NOMO-1 (cell line): ENCODE results near the gene PSME2.
A peak's percentile ranks its signal among the peaks of the same experiment; 100 is the strongest.

ENCODE experiments used
- DNase-seq, 2 experiments: peaks; one replicate each; lab custom pipeline; 2025; ENCODE audit not compliant: unreplicated experiment in 2 of 2; lab: John Stamatoyannopoulos, UW

The PSME2 gene

GRCh38 chr14:24146453-24146977 is at the start of gene PSME2:
Gene PSME2 (minus strand): TSS chr14:24146610. CDS start chr14:24146581, 29 bp downstream.
- DNase-seq: peak; percentile 95 to 98

GRCh38 chr14:24195186-24196070 is 49.0 kb upstream of the PSME2 start, which contains the start of gene TM9SF1:
Gene TM9SF1 (minus strand): TSS chr14:24195441. CDS start chr14:24195019, 422 bp downstream.
- DNase-seq: peak; percentile 78 to 80

GRCh38 chr14:24194873-24195185 is 48.4 kb upstream of the PSME2 start:
- no peak for DNase-seq

GRCh38 chr14:24194186-24194872 is 47.9 kb upstream of the PSME2 start:
- DNase-seq: no peak

GRCh38 chr14:24192933-24193332 is 46.5 kb upstream of the PSME2 start:
- no peak for DNase-seq

- no peak for DNase-seq
These were observed 44.0 kb upstream of the PSME2 start for GRCh38 chr14:24190416-24190815.

GRCh38 chr14:24189460-24189859 is 43.0 kb upstream of the PSME2 start:
- DNase-seq: no peak

GRCh38 chr14:24189059-24189375 is 42.6 kb upstream of the PSME2 start:
- DNase-seq: no peak

GRCh38 chr14:24188251-24189058 is 42.0 kb upstream of the PSME2 start, which contains the start of gene IPO4:
Gene IPO4 (minus strand): TSS chr14:24188816. CDS start chr14:24188787, 29 bp downstream.
- peak; percentile 94 to 95 for DNase-seq

GRCh38 chr14:24187539-24187915 is 41.1 kb upstream of the PSME2 start:
- no peak for DNase-seq

GRCh38 chr14:24186831-24187538 is 40.6 kb upstream of the PSME2 start:
- DNase-seq: no peak

GRCh38 chr14:24185741-24186140 is 39.3 kb upstream of the PSME2 start:
- no peak for DNase-seq

GRCh38 chr14:24185026-24185425 is 38.6 kb upstream of the PSME2 start:
- DNase-seq: no peak

- no peak for DNase-seq
These were observed 37.9 kb upstream of the PSME2 start for GRCh38 chr14:24184104-24184970.

- no peak for DNase-seq
These were observed 36.6 kb upstream of the PSME2 start for GRCh38 chr14:24183014-24183481.

GRCh38 chr14:24182110-24182882 is 35.9 kb upstream of the PSME2 start:
- DNase-seq: no peak

- DNase-seq: no peak
These were observed 35.1 kb upstream of the PSME2 start for GRCh38 chr14:24181371-24182077.
